Measurements from ENCODE around the gene EEF2K.

DNA sequence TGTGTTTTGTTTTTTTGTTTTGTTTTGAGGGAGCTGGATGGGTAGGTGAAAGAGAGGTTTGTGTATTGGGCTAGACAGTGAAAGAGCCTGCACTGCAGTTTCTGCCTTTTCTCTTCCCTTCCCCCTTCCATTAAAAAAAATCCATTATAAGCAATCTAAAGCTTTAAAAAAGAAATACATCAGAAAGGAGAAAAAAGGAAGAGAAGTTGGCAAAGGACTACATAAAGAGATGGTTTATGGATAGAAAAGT is 10.7 kb upstream of the EEF2K start:
- TF ChIP-seq EZH2 (IDR thresholded peaks at IDR 0.05; ENCODE audit: low read length, unreplicated experiment) (no peak), EZH2phosphoT487 (IDR thresholded peaks at IDR 0.05; ENCODE audit: borderline replicate concordance, low read length) (no peak)
- TF ChIP-seq, protein P1, sequence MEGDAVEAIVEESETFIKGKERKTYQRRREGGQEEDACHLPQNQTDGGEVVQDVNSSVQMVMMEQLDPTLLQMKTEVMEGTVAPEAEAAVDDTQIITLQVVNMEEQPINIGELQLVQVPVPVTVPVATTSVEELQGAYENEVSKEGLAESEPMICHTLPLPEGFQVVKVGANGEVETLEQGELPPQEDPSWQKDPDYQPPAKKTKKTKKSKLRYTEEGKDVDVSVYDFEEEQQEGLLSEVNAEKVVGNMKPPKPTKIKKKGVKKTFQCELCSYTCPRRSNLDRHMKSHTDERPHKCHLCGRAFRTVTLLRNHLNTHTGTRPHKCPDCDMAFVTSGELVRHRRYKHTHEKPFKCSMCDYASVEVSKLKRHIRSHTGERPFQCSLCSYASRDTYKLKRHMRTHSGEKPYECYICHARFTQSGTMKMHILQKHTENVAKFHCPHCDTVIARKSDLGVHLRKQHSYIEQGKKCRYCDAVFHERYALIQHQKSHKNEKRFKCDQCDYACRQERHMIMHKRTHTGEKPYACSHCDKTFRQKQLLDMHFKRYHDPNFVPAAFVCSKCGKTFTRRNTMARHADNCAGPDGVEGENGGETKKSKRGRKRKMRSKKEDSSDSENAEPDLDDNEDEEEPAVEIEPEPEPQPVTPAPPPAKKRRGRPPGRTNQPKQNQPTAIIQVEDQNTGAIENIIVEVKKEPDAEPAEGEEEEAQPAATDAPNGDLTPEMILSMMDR (conservative IDR thresholded peaks at IDR 0.05; ENCODE audit: low read depth, low read length), result no peak
